Keratinocyte (primary cell): ENCODE measurements around the gene TIPIN. TPM values are rescaled to one million over a fixed set of nuclear protein-coding genes. Genes with fewer than 3 reads are reported as not detected.

Experiments used
- DNase-seq: peaks from one replicate; pipeline ENCODE4 v3.0.0-alpha.2; 2011; ENCODE audit warnings: low read depth, missing footprints, low spot score
- FAIRE-seq: peaks from 2 replicates; lab custom pipeline; 2011; peaks lifted over from hg19 to GRCh38; lab: Jason Lieb, UNC
- H2AFZ ChIP-seq: 2 replicates; pipeline ENCODE4 v1.6.0; 2012; ENCODE audit warnings: low read length, control low read depth, inconsistent platforms; ENCODE audit not compliant: control insufficient read depth
- H3K27ac ChIP-seq: 2 replicates; pipeline ENCODE4 v1.5.1; 2011; ENCODE audit warnings: low read length; ENCODE audit not compliant: control insufficient read depth, insufficient read depth
- H3K27me3 ChIP-seq: 3 replicates; pipeline ENCODE4 v1.6.0; 2011; ENCODE audit warnings: low read length; ENCODE audit not compliant: control insufficient read depth, insufficient read depth; ENCODE audit errors: extremely low read depth
- H3K36me3 ChIP-seq, 2 experiments: 2 replicates in 1 of 2; 3 replicates in 1 of 2; pipeline ENCODE4 v1.5.1; 2011; ENCODE audit warnings: low read length in 2 of 2, mild to moderate bottlenecking in 1 of 2; ENCODE audit not compliant: control insufficient read depth in 2 of 2, insufficient read depth in 2 of 2; ENCODE audit errors: extremely low read depth in 1 of 2
- H3K4me1 ChIP-seq: 3 replicates; pipeline ENCODE4 v1.5.1; 2011; ENCODE audit warnings: low read length; ENCODE audit not compliant: control insufficient read depth, insufficient read depth; ENCODE audit errors: extremely low read depth
- H3K4me2 ChIP-seq: 3 replicates; pipeline ENCODE4 v1.6.0; 2011; ENCODE audit warnings: low read depth, low read length; ENCODE audit not compliant: control insufficient read depth, insufficient read depth; ENCODE audit errors: extremely low read depth
- H3K4me3 ChIP-seq, 3 experiments: fragments of 200-600 bp in 1 of 3; sonication (generic) in 1 of 3; 2 replicates in 2 of 3; 3 replicates in 1 of 3; pipeline ENCODE4 v1.5.1; 2011 to 2016; ENCODE audit warnings: low read length in 3 of 3, mild to moderate bottlenecking in 3 of 3, control low read depth in 2 of 3, inconsistent platforms in 1 of 3, low read depth in 1 of 3, mixed read lengths in 1 of 3, mixed run types in 1 of 3, moderate library complexity in 1 of 3; ENCODE audit not compliant: control insufficient read depth in 2 of 3, insufficient read depth in 2 of 3; ENCODE audit errors: extremely low read depth in 1 of 3
- H3K79me2 ChIP-seq: 2 replicates; pipeline ENCODE4 v1.6.0; 2012; ENCODE audit warnings: low read length; ENCODE audit not compliant: control insufficient read depth, insufficient read depth
- H3K9ac ChIP-seq: 3 replicates; pipeline ENCODE4 v1.6.0; 2011; ENCODE audit warnings: low read length; ENCODE audit not compliant: control insufficient read depth, insufficient read depth; ENCODE audit errors: extremely low read depth
- H3K9me1 ChIP-seq: 3 replicates; pipeline ENCODE4 v1.6.0; 2011; ENCODE audit warnings: low read length; ENCODE audit not compliant: control insufficient read depth, insufficient read depth; ENCODE audit errors: extremely low read depth
- H3K9me3 ChIP-seq: 2 replicates; pipeline ENCODE4 v1.5.1; 2012; ENCODE audit warnings: low read depth, low read length; ENCODE audit not compliant: control insufficient read depth
- H4K20me1 ChIP-seq: 3 replicates; pipeline ENCODE4 v1.6.0; 2011; ENCODE audit warnings: low read length; ENCODE audit not compliant: control insufficient read depth, insufficient read depth; ENCODE audit errors: extremely low read depth
- CTCF ChIP-seq, 3 experiments: IDR thresholded peaks in 1 of 3; conservative IDR thresholded peaks in 1 of 3; optimal IDR thresholded peaks in 1 of 3; 2 replicates in 2 of 3; 3 replicates in 1 of 3; pipeline versions ENCODE3 to v1.5.1; 2011; ENCODE audit warnings: low read length in 3 of 3, mild to moderate bottlenecking in 3 of 3, moderate library complexity in 2 of 3, control low read depth in 1 of 3, inconsistent platforms in 1 of 3; ENCODE audit not compliant: insufficient read depth in 2 of 3; ENCODE audit errors: extremely low read depth in 1 of 3
- EZH2 ChIP-seq: IDR thresholded peaks from one replicate; pipeline ENCODE4 v1.6.1; 2012; ENCODE audit warnings: inconsistent platforms, mild to moderate bottlenecking, low read length, moderate library complexity
- dilution Hi-C: fragments of 300-500 bp; cut with MboI; formaldehyde crosslinking; loops from one replicate; pipeline ENCODE4 v1.7.0; 2020; ENCODE audit warnings: low sequenced_read_pairs; ENCODE audit not compliant: extremely low pct_ligation_motif_present
- polyA plus RNA-seq, 5 experiments: library from polyadenylated mRNA; depleted of rRNA in 3 of 5; stranded (reverse) in 3 of 5; stranded (forward) in 1 of 5; unstranded in 1 of 5; fragments of >200 nt; gene quantifications; 1 replicate in 1 of 5; 2 replicates in 3 of 5; 3 replicates in 1 of 5; pipeline versions ENCODE4 v1.2.1 to v1.2.3, GENCODE V29; 2011 to 2012; ENCODE audit warnings: missing spikeins in 2 of 5, low read depth in 1 of 5, low replicate concordance in 1 of 5

TIPIN gene
- polyA plus RNA-seq, 1 donor (not counting 4 experiments of a cell fraction or from before 2014, with no cell fraction given) = 11.9 TPM

DNA sequence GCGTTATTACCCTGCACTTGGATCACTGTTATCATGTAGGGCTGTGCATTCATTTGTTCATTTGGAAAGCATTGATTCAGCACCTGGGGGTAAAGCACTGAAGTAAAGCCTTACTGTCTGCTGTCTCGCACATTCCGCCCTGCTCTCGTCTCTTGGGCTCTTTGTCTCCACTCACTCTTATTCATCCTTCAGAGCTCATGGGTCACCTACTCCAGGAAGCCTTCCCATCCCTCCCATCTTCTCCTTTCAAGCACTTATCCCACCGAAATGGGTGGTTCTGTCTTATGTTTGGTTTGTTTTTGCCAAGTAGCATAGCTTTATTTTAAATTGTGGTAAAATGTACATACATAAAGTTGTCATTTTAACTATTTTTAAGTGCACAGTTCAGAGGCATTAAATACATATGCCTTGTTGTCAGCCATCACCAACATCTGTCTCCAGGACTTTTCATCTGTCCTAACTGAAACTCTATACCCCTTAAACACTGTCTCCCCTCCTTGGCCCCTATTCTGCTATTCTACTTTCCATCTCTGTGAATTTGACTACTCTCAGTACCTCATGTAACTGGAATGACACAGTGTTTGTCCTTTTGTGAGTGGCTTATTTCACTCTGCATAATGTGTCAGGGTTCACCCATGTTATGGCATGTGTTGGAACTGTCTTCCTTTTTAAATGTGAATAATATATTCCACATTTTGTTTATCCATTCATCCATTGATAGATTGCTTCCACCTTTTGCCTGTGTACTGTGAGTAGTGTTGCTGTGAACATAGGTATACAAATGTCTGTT is 53.8 kb downstream of the TIPIN start:
- H3K4me3 ChIP-seq = no peak overlapping the region
- H3K4me2 ChIP-seq = no peak overlapping the region
- dilution Hi-C loops = no loop called here
- H3K79me2 ChIP-seq = no peaks in the 10 kb centered on the region
- H3K9ac ChIP-seq = no peak overlapping the region
- no peaks in the 10 kb centered on the region for H3K27me3 ChIP-seq
- H3K36me3 ChIP-seq = peaks cover 0 to 7% of the 10 kb centered on the region in 2 experiments
- H2AFZ ChIP-seq = no peak overlapping the region
- peaks cover 9% of the 10 kb centered on the region for H3K4me1 ChIP-seq
- no peaks in the 10 kb centered on the region for H3K9me1 ChIP-seq
- no peak overlapping the region for H3K27ac ChIP-seq
- no peaks in the 10 kb centered on the region for H4K20me1 ChIP-seq
- no peak for TF ChIP-seq EZH2
- no peak for TF ChIP-seq CTCF (optimal IDR thresholded peaks at IDR 0.05 in 1 of 3, IDR thresholded peaks at IDR 0.05 in 1 of 3, conservative IDR thresholded peaks at IDR 0.05 in 1 of 3; ENCODE audit: extremely low read depth in 1 of 3, insufficient read depth in 2 of 3, low read length in 3 of 3)
- no peak for FAIRE-seq
- DNase-seq = no peak
- H3K9me3 ChIP-seq = no peaks in the 10 kb centered on the region

GRCh38 chr15:66298803-66299251 is 57.7 kb downstream of the TIPIN start:
- no peak overlapping the region for H2AFZ ChIP-seq
- DNase-seq (no peak), FAIRE-seq (no peak)
- H3K27me3 ChIP-seq = no peaks in the 10 kb centered on the region
- no peaks in the 10 kb centered on the region for H3K36me3 ChIP-seq
- no peaks in the 10 kb centered on the region for H3K9me1 ChIP-seq
- no peaks in the 10 kb centered on the region for H3K9me3 ChIP-seq
- H3K27ac ChIP-seq = no peak overlapping the region
- peaks cover 29% of the 10 kb centered on the region for H3K4me1 ChIP-seq
- H3K4me2 ChIP-seq = no peak overlapping the region
- no peaks in the 10 kb centered on the region for H4K20me1 ChIP-seq
- TF ChIP-seq EZH2 (no peak), CTCF (optimal IDR thresholded peaks at IDR 0.05 in 1 of 3, IDR thresholded peaks at IDR 0.05 in 1 of 3, conservative IDR thresholded peaks at IDR 0.05 in 1 of 3; ENCODE audit: extremely low read depth in 1 of 3, insufficient read depth in 2 of 3, low read length in 3 of 3) (no peak)
- no peak overlapping the region for H3K4me3 ChIP-seq
- dilution Hi-C loops = no loop called here
- H3K79me2 ChIP-seq = no peaks in the 10 kb centered on the region
- no peak overlapping the region for H3K9ac ChIP-seq
